HepG2 (cell line): ENCODE measurements around the gene MIF4GD. TPM values are rescaled to one million over a fixed set of nuclear protein-coding genes. Genes with fewer than 3 reads are reported as not detected.

Experiments used
- ATF7-NPFF ChIP-seq: sonication (generic); formaldehyde crosslinking; IDR thresholded peaks from 2 replicates; pipeline ENCODE4 v1.8.1; 2023; ENCODE audit warnings: mild to moderate bottlenecking, low read depth, missing genetic modification reagents, moderate library complexity
- MTF1 ChIP-seq: sonication (generic); formaldehyde crosslinking; IDR thresholded peaks from 2 replicates; pipeline ENCODE4 v1.5.0; 2020; ENCODE audit warnings: missing genetic modification reagents
- NFIB ChIP-seq: sonication (generic); formaldehyde crosslinking; IDR thresholded peaks from 2 replicates; pipeline ENCODE4 v1.9.0; 2021; ENCODE audit warnings: missing genetic modification reagents, mild to moderate bottlenecking, borderline replicate concordance
- RFX1 ChIP-seq: fragments of 450-650 bp; IDR thresholded peaks from 2 replicates; pipeline ENCODE4 v1.6.1; 2017
- ZBTB40 ChIP-seq, 2 experiments: fragments of 450-650 bp in 1 of 2; sonication (generic) in 1 of 2; formaldehyde crosslinking in 1 of 2; IDR thresholded peaks; 2 replicates each; pipeline versions ENCODE4 v1.6.1 to v1.8.0; 2016 to 2022; ENCODE audit warnings: antibody characterized with exemption in 1 of 2, mild to moderate bottlenecking in 1 of 2, missing genetic modification reagents in 1 of 2
- ZMAT3 ChIP-seq: sonication (generic); formaldehyde crosslinking; conservative IDR thresholded peaks from 2 replicates; pipeline ENCODE4 v1.7.0; 2021; ENCODE audit warnings: missing genetic modification reagents
- ZMAT5 ChIP-seq: sonication (generic); formaldehyde crosslinking; IDR thresholded peaks from 2 replicates; pipeline ENCODE4 v1.5.0; 2020; ENCODE audit warnings: mild to moderate bottlenecking, low read depth, missing genetic modification reagents, borderline replicate concordance
- ZNF253 ChIP-seq: sonication (generic); formaldehyde crosslinking; IDR thresholded peaks from 2 replicates; pipeline ENCODE4 v1.8.0; 2022; ENCODE audit warnings: mild to moderate bottlenecking, missing genetic modification reagents, borderline replicate concordance
- ZNF644 ChIP-seq: IDR thresholded peaks from 2 replicates; pipeline ENCODE4 v1.6.1; 2016; ENCODE audit warnings: low read depth
- ZNF772 ChIP-seq: sonication (generic); formaldehyde crosslinking; IDR thresholded peaks from 2 replicates; pipeline ENCODE4 v1.5.0; 2020; ENCODE audit warnings: mild to moderate bottlenecking, missing genetic modification reagents
- polyA plus RNA-seq, 8 experiments: library from polyadenylated mRNA; depleted of rRNA in 3 of 8; stranded (reverse) in 7 of 8; unstranded in 1 of 8; fragments of >200 nt; fragmentation: Illumina TruSeq in 4 of 8; extraction: Trizol in 4 of 8; gene quantifications; 2 replicates each; pipeline versions ENCODE4 v1.2.1 to v1.2.3, GENCODE V29; 2011 to 2016; ENCODE audit warnings: low read depth in 4 of 8, missing spikeins in 1 of 8, mixed read lengths in 1 of 8; ENCODE audit not compliant: insufficient read depth in 1 of 8
- total RNA-seq, 5 experiments: library from RNA; depleted of rRNA; stranded (reverse); fragments of >200 nt; fragmentation: Illumina TruSeq; extraction: Trizol; gene quantifications; 2 replicates each; pipeline ENCODE4 v1.2.3, GENCODE V29; 2016; ENCODE audit warnings: low read depth in 1 of 5
- TF ChIP-seq, protein P1 (sequence below): sonication (generic); formaldehyde crosslinking; IDR thresholded peaks from 2 replicates; pipeline ENCODE4 v1.8.1; 2022; ENCODE audit warnings: mild to moderate bottlenecking, missing genetic modification reagents
- TF ChIP-seq, protein P2 (sequence below): sonication (generic); formaldehyde crosslinking; IDR thresholded peaks from 2 replicates; pipeline ENCODE4 v1.8.0; 2022; ENCODE audit warnings: mild to moderate bottlenecking, missing genetic modification reagents, moderate library complexity
- TF ChIP-seq, protein P3 (sequence below): sonication (generic); formaldehyde crosslinking; IDR thresholded peaks from 2 replicates; pipeline ENCODE4 v1.8.0; 2022; ENCODE audit warnings: missing genetic modification reagents, mild to moderate bottlenecking, borderline replicate concordance

The MIF4GD gene
- total and polyA plus RNA-seq, 2 of the 13 experiments (the other 11 are each of a cell fraction or from before 2014, with no cell fraction given): 14.0 to 28.0 TPM

GRCh38 chr17:75295201-75296158 lies 24.4 kb upstream of the MIF4GD start (continued):
- TF ChIP-seq ZBTB40 (IDR thresholded peaks at IDR 0.05) (no peak), ZBTB40 (CRISPR knock-in tag; IDR thresholded peaks at IDR 0.05) (no peak; the same call in 1 of the 2 replicates), ZMAT3 (CRISPR knock-in tag) (no peak), MTF1 (CRISPR knock-in tag) (no peak), NFIB (CRISPR knock-in tag) (no peak), ZNF644 (CRISPR knock-in tag) (peak; percentile 96), ATF7-NPFF (CRISPR knock-in tag) (no peak), ZNF772 (peak; percentile 86; the same call in 1 of the 2 replicates), ZNF253 (CRISPR knock-in tag) (no peak), RFX1 (no peak), ZMAT5 (CRISPR knock-in tag) (no peak)
- TF ChIP-seq, protein P1, sequence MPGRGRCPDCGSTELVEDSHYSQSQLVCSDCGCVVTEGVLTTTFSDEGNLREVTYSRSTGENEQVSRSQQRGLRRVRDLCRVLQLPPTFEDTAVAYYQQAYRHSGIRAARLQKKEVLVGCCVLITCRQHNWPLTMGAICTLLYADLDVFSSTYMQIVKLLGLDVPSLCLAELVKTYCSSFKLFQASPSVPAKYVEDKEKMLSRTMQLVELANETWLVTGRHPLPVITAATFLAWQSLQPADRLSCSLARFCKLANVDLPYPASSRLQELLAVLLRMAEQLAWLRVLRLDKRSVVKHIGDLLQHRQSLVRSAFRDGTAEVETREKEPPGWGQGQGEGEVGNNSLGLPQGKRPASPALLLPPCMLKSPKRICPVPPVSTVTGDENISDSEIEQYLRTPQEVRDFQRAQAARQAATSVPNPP (CRISPR knock-in tag): no peak; the same call in 1 of the 2 replicates
- TF ChIP-seq, protein P2, sequence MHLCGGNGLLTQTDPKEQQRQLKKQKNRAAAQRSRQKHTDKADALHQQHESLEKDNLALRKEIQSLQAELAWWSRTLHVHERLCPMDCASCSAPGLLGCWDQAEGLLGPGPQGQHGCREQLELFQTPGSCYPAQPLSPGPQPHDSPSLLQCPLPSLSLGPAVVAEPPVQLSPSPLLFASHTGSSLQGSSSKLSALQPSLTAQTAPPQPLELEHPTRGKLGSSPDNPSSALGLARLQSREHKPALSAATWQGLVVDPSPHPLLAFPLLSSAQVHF (CRISPR knock-in tag): no peak
- TF ChIP-seq, protein P3, sequence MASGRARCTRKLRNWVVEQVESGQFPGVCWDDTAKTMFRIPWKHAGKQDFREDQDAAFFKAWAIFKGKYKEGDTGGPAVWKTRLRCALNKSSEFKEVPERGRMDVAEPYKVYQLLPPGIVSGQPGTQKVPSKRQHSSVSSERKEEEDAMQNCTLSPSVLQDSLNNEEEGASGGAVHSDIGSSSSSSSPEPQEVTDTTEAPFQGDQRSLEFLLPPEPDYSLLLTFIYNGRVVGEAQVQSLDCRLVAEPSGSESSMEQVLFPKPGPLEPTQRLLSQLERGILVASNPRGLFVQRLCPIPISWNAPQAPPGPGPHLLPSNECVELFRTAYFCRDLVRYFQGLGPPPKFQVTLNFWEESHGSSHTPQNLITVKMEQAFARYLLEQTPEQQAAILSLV: peak; percentile 51; the same call in 1 of the 2 replicates
